ENCODE data around the gene THADA.
A peak's percentile ranks its signal among the peaks of the same experiment; 100 is the strongest.

The THADA gene

GRCh38 chr2:43276266-43276941 is 319.4 kb downstream of the THADA start:
- DNase-seq (ENCODE audit: low spot score): no peak

GRCh38 chr2:43274721-43275120 is 321.1 kb downstream of the THADA start:
- no peak for DNase-seq (ENCODE audit: low spot score)

GRCh38 chr2:43274055-43274454 is 321.8 kb downstream of the THADA start:
- no peak for DNase-seq (ENCODE audit: low spot score)

- DNase-seq (ENCODE audit: low spot score): no peak
These were observed 322.3 kb downstream of the THADA start for GRCh38 chr2:43273529-43273928.

GRCh38 chr2:43270930-43271615 is 324.8 kb downstream of the THADA start:
- DNase-seq (ENCODE audit: low spot score): no peak

GRCh38 chr2:43270461-43270860 is 325.4 kb downstream of the THADA start:
- no peak for DNase-seq (ENCODE audit: low spot score)

- DNase-seq (ENCODE audit: low spot score): no peak
These were observed 326.1 kb downstream of the THADA start for GRCh38 chr2:43269706-43270105.

GRCh38 chr2:43269074-43269572 is 326.7 kb downstream of the THADA start:
- no peak for DNase-seq (ENCODE audit: low spot score)

GRCh38 chr2:43268066-43268953 is 327.5 kb downstream of the THADA start:
- no peak for DNase-seq (ENCODE audit: low spot score)

GRCh38 chr2:43267381-43267780 is 328.5 kb downstream of the THADA start:
- DNase-seq (ENCODE audit: low spot score): no peak

- no peak for DNase-seq (ENCODE audit: low spot score)
These were observed 329.1 kb downstream of the THADA start for GRCh38 chr2:43266711-43267111.

GRCh38 chr2:43265421-43265820 is 330.4 kb downstream of the THADA start:
- no peak for DNase-seq (ENCODE audit: low spot score)

GRCh38 chr2:43265001-43265400 is 330.8 kb downstream of the THADA start:
- no peak for DNase-seq (ENCODE audit: low spot score)

- no peak for DNase-seq (ENCODE audit: low spot score)
These were observed 332.9 kb downstream of the THADA start for GRCh38 chr2:43262951-43263350.

- DNase-seq (ENCODE audit: low spot score): no peak
These were observed 333.6 kb downstream of the THADA start for GRCh38 chr2:43262239-43262638.

- DNase-seq (ENCODE audit: low spot score): no peak
These were observed 336.3 kb downstream of the THADA start for GRCh38 chr2:43259512-43259911.

- no peak for DNase-seq (ENCODE audit: low spot score)
These were observed 337.2 kb downstream of the THADA start for GRCh38 chr2:43258547-43259156.

- DNase-seq (ENCODE audit: low spot score): peak; percentile 54
These were observed 340.4 kb downstream of the THADA start for GRCh38 chr2:43255296-43255910.

- no peak for DNase-seq (ENCODE audit: low spot score)
These were observed 341.5 kb downstream of the THADA start for GRCh38 chr2:43254331-43254730.

GRCh38 chr2:43251171-43251731 is 344.6 kb downstream of the THADA start:
- no peak for DNase-seq (ENCODE audit: low spot score)

GRCh38 chr2:43250015-43250414 is 345.8 kb downstream of the THADA start:
- no peak for DNase-seq (ENCODE audit: low spot score)

Measured in LoVo (cell line).